HG03097 (cell line): ENCODE results near the gene PGLYRP2.

Source experiments
- ATAC-seq: cut with Tn5 transposase; IDR thresholded peaks from one replicate; pipeline ENCODE4 v1.9.1; 2021; ENCODE audit not compliant: unreplicated experiment, low FRiP score

PGLYRP2 gene

GRCh38 chr19:15442142-15442920 lies 37.0 kb downstream of the PGLYRP2 start:
- no peak for ATAC-seq

- ATAC-seq = no peak
Measured at GRCh38 chr19:15441317-15441716, 38.0 kb downstream of the PGLYRP2 start.

GRCh38 chr19:15439821-15440641 lies 39.3 kb downstream of the PGLYRP2 start:
- ATAC-seq = no peak

- ATAC-seq = no peak
Measured at GRCh38 chr19:15439078-15439799, 40.1 kb downstream of the PGLYRP2 start.

GRCh38 chr19:15438577-15438976 lies 40.7 kb downstream of the PGLYRP2 start:
- ATAC-seq = no peak

- ATAC-seq = no peak
Measured at GRCh38 chr19:15438124-15438496, 41.2 kb downstream of the PGLYRP2 start.

- no peak for ATAC-seq
Measured at GRCh38 chr19:15437355-15438123, 41.8 kb downstream of the PGLYRP2 start.

GRCh38 chr19:15436826-15437110 lies 42.5 kb downstream of the PGLYRP2 start:
- ATAC-seq = no peak

- ATAC-seq = no peak
Measured at GRCh38 chr19:15436012-15436825, 43.1 kb downstream of the PGLYRP2 start.

- ATAC-seq = no peak
Measured at GRCh38 chr19:15433519-15434069, 45.7 kb downstream of the PGLYRP2 start.

GRCh38 chr19:15432629-15433518 lies 46.4 kb downstream of the PGLYRP2 start:
- ATAC-seq = peak; percentile 73

- ATAC-seq = no peak
Measured at GRCh38 chr19:15432018-15432494, 47.2 kb downstream of the PGLYRP2 start.

- ATAC-seq = no peak
Measured at GRCh38 chr19:15431396-15432017, 47.8 kb downstream of the PGLYRP2 start.

GRCh38 chr19:15430526-15431120 lies 48.7 kb downstream of the PGLYRP2 start:
- no peak for ATAC-seq

- ATAC-seq = no peak
Measured at GRCh38 chr19:15429825-15430467, 49.4 kb downstream of the PGLYRP2 start.

GRCh38 chr19:15428956-15429824 lies 50.1 kb downstream of the PGLYRP2 start:
- no peak for ATAC-seq
